CD4-positive, alpha-beta T cell treated with Interferon alpha-2 for 1 hour (primary cell): ENCODE data around the gene MCM8.
"Not testable (repeated sequence)": the region's sequence is repeated elsewhere in the genome, so short reads cannot be mapped to it uniquely, and the experiment has no call there.

Experiments
- DNase-seq, 2 donors: peaks; one replicate each; pipeline ENCODE4 v3.0.0-alpha.2; 2020 to 2022

The MCM8 gene

GRCh38 chr20:6007094-6007528 lies 56.7 kb downstream of the MCM8 start:
- no peak for DNase-seq

- no peak for DNase-seq
Observed at GRCh38 chr20:6007529-6008103, 57.2 kb downstream of the MCM8 start.

GRCh38 chr20:6008254-6008653 lies 57.8 kb downstream of the MCM8 start:
- DNase-seq = peak in 1 of 2 donors; percentile 30

GRCh38 chr20:6012179-6012578 lies 61.7 kb downstream of the MCM8 start:
- DNase-seq = no peak

GRCh38 chr20:6014017-6014416 lies 63.6 kb downstream of the MCM8 start:
- no peak for DNase-seq

- no peak for DNase-seq
Observed at GRCh38 chr20:6014957-6015356, 64.5 kb downstream of the MCM8 start.

- no peak for DNase-seq
Observed at GRCh38 chr20:6017467-6017866, 67.0 kb downstream of the MCM8 start.

GRCh38 chr20:6017880-6018279 lies 67.4 kb downstream of the MCM8 start:
- no peak for DNase-seq

- no peak for DNase-seq
Observed at GRCh38 chr20:6024768-6025167, 74.3 kb downstream of the MCM8 start.

GRCh38 chr20:6026051-6026450 lies 75.6 kb downstream of the MCM8 start:
- DNase-seq = no peak

GRCh38 chr20:6028818-6029217 lies 78.4 kb downstream of the MCM8 start:
- no peak for DNase-seq

- DNase-seq = no peak
Observed at GRCh38 chr20:6029538-6029937, 79.1 kb downstream of the MCM8 start.

GRCh38 chr20:6030453-6031080 lies 80.1 kb downstream of the MCM8 start:
- DNase-seq = no peak

GRCh38 chr20:6032907-6033306 lies 82.5 kb downstream of the MCM8 start:
- not testable (repeated sequence) for DNase-seq

- no peak for DNase-seq
Observed at GRCh38 chr20:6034134-6034969, 83.9 kb downstream of the MCM8 start.

- no peak for DNase-seq
Observed at GRCh38 chr20:6036213-6036612, 85.8 kb downstream of the MCM8 start.

GRCh38 chr20:6037082-6037481 lies 86.6 kb downstream of the MCM8 start:
- no peak for DNase-seq

- DNase-seq = no peak
Observed at GRCh38 chr20:6038256-6038655, 87.8 kb downstream of the MCM8 start.

GRCh38 chr20:6039766-6040165 lies 89.3 kb downstream of the MCM8 start:
- no peak for DNase-seq

- no peak for DNase-seq
Observed at GRCh38 chr20:6040540-6040939, 90.1 kb downstream of the MCM8 start.

GRCh38 chr20:6040958-6041807 lies 90.7 kb downstream of the MCM8 start:
- DNase-seq = no peak

- DNase-seq = no peak
Observed at GRCh38 chr20:6041808-6042265, 91.4 kb downstream of the MCM8 start.

GRCh38 chr20:6044115-6044514 lies 93.7 kb downstream of the MCM8 start:
- no peak for DNase-seq
